HepG2 (cell line): ENCODE results near the gene PACS2. TPM values are rescaled to one million over a fixed set of nuclear protein-coding genes. Genes with fewer than 3 reads are reported as not detected.

Experiments used
- ATAC-seq: fragments of 200-7000 bp; cut with Tn5 transposase; 3 replicates; pipeline ENCODE4 v1.9.1; 2020; ENCODE audit warnings: mild to moderate bottlenecking, moderate library complexity
- BruUV-seq: library from RNA; stranded (reverse); fragments of 400-500 nt; replicated peaks from 2 replicates; lab custom pipeline; 2021; lab: Mats Ljungman, UMichigan
- CTCF ChIA-PET: fragments of 300-600 bp; formaldehyde crosslinking; extraction: SDS; loops from one replicate; lab custom pipeline; 2021; ENCODE audit warnings: low total read pairs, inconsistent platforms, low intra/inter-chr PET ratio; lab: Yijun Ruan, JAX
- POLR2A ChIA-PET: fragments of 350-600 bp; sonication (Branson Sonifier 250); formaldehyde crosslinking; loops from one replicate; lab custom pipeline; 2020; ENCODE audit warnings: antibody characterized with exemption, inconsistent platforms; lab: Yijun Ruan, JAX
- DNase-seq: peaks from one replicate; pipeline ENCODE4 v3.0.0-alpha.2; 2015; ENCODE audit warnings: low spot score
- FAIRE-seq: peaks from 3 replicates; lab custom pipeline; 2011; peaks lifted over from hg19 to GRCh38; lab: Jason Lieb, UNC
- H2AFZ ChIP-seq: one replicate; pipeline ENCODE4 v1.6.1; 2011; ENCODE audit warnings: low read length, inconsistent platforms
- H3K27ac ChIP-seq: fragments of 300-600 bp; 3 replicates; pipeline ENCODE4 v1.8.0; 2011; ENCODE audit warnings: mixed run types, mild to moderate bottlenecking, mixed read lengths, low read length, inconsistent platforms; ENCODE audit not compliant: insufficient read depth; ENCODE audit errors: extremely low read length
- H3K27me3 ChIP-seq, 2 experiments: fragments of 200-600 bp in 1 of 2; 2 replicates in 1 of 2; 3 replicates in 1 of 2; pipeline versions ENCODE4 v1.6.0 to v1.8.0; 2011; ENCODE audit warnings: low read length in 2 of 2, mild to moderate bottlenecking in 2 of 2, moderate library complexity in 2 of 2, inconsistent platforms in 1 of 2; ENCODE audit not compliant: insufficient read depth in 2 of 2, control insufficient read depth in 1 of 2
- H3K36me3 ChIP-seq, 2 experiments: fragments of 200-600 bp in 1 of 2; replicated peaks in 1 of 2; 2 replicates in 1 of 2; 3 replicates in 1 of 2; pipeline versions ENCODE4 v1.5.1 to v1.8.0; 2011; ENCODE audit warnings: low read length in 2 of 2, inconsistent platforms in 1 of 2; ENCODE audit not compliant: insufficient read depth in 2 of 2, control insufficient read depth in 1 of 2
- H3K4me1 ChIP-seq: 2 replicates; pipeline ENCODE4 v1.5.1; 2012; ENCODE audit warnings: low read length, inconsistent platforms; ENCODE audit not compliant: insufficient read depth
- H3K4me2 ChIP-seq: 2 replicates; pipeline ENCODE4 v1.6.0; 2011; ENCODE audit warnings: low read depth, low read length, inconsistent platforms
- H3K4me3 ChIP-seq, 3 experiments: fragments of 200-600 bp in 1 of 3; sonication (generic), shearing (Covaris generic) in 1 of 3; replicated peaks in 1 of 3; 2 replicates each; pipeline ENCODE4 v1.5.1; 2011 to 2016; ENCODE audit warnings: low read length in 3 of 3, inconsistent platforms in 2 of 3, low read depth in 2 of 3, mild to moderate bottlenecking in 2 of 3, control low read depth in 1 of 3, mixed read lengths in 1 of 3; ENCODE audit not compliant: insufficient read depth in 1 of 3
- H3K79me2 ChIP-seq: one replicate; pipeline ENCODE4 v1.6.1; 2011; ENCODE audit warnings: low read length, inconsistent platforms; ENCODE audit not compliant: insufficient read depth
- H3K9ac ChIP-seq: 2 replicates; pipeline ENCODE4 v1.6.0; 2011; ENCODE audit warnings: mild to moderate bottlenecking, low read depth, low read length, inconsistent platforms; ENCODE audit not compliant: insufficient read depth
- H3K9me3 ChIP-seq: 2 replicates; pipeline ENCODE4 v1.5.1; 2012; ENCODE audit warnings: mild to moderate bottlenecking, low read length
- H4K20me1 ChIP-seq: 2 replicates; pipeline ENCODE4 v1.6.0; 2011; ENCODE audit warnings: inconsistent platforms, mild to moderate bottlenecking, low read length, moderate library complexity; ENCODE audit not compliant: insufficient read depth
- RFX3 ChIP-seq: IDR thresholded peaks from 2 replicates; pipeline ENCODE4 v1.6.1; 2016; ENCODE audit warnings: missing biosample characterization, missing genetic modification reagents
- TARDBP ChIP-seq: sonication (generic); formaldehyde crosslinking; IDR thresholded peaks from 2 replicates; pipeline ENCODE4 v1.8.0; 2022; ENCODE audit warnings: mild to moderate bottlenecking, missing genetic modification reagents
- ZNF331 ChIP-seq: sonication (generic); formaldehyde crosslinking; IDR thresholded peaks from 2 replicates; pipeline ENCODE4 v1.4.0; 2020; ENCODE audit warnings: missing genetic modification reagents
- ZNF598 ChIP-seq: sonication (generic); formaldehyde crosslinking; IDR thresholded peaks from 2 replicates; pipeline ENCODE4 v1.5.1; 2020; ENCODE audit warnings: mild to moderate bottlenecking, missing genetic modification reagents, borderline replicate concordance
- WGBS: methylation state at CpG from one replicate; pipeline ENCODE4 v1.1.6; 2017; ENCODE audit warnings: low lambda C conversion rate; 5-methylcytosine and 5-hydroxymethylcytosine counted together
- in situ Hi-C: cut with HindIII; loops from 2 replicates; pipeline ENCODE4 v1.10.0; 2017; ENCODE audit warnings: low pct_unique_long_range_greater_than_20kb; ENCODE audit not compliant: extremely low pct_ligation_motif_present
- intact Hi-C: fragments of 100-400 bp; cut with micrococcal nuclease; formaldehyde crosslinking; loops from one replicate; pipeline ENCODE4 v1.10.0; 2022; ENCODE audit not compliant: unreplicated experiment
- polyA plus RNA-seq, 8 experiments: library from polyadenylated mRNA; depleted of rRNA in 3 of 8; stranded (reverse) in 7 of 8; unstranded in 1 of 8; fragments of >200 nt; fragmentation: Illumina TruSeq in 4 of 8; extraction: Trizol in 4 of 8; gene quantifications; 2 replicates each; pipeline versions ENCODE4 v1.2.1 to v1.2.3, GENCODE V29; 2011 to 2016; ENCODE audit warnings: low read depth in 4 of 8, missing spikeins in 1 of 8, mixed read lengths in 1 of 8; ENCODE audit not compliant: insufficient read depth in 1 of 8
- total RNA-seq, 5 experiments: library from RNA; depleted of rRNA; stranded (reverse); fragments of >200 nt; fragmentation: Illumina TruSeq; extraction: Trizol; gene quantifications; 2 replicates each; pipeline ENCODE4 v1.2.3, GENCODE V29; 2016; ENCODE audit warnings: low read depth in 1 of 5
- TF ChIP-seq, protein P1 (sequence below): sonication (generic); formaldehyde crosslinking; IDR thresholded peaks from 2 replicates; pipeline ENCODE4 v1.5.0; 2020; ENCODE audit warnings: mild to moderate bottlenecking, missing genetic modification reagents, borderline replicate concordance

The PACS2 gene
- total and polyA plus RNA-seq, 2 of the 13 experiments (the other 11 are each of a cell fraction or from before 2014, with no cell fraction given) = 23.6 to 27.6 TPM

DNA sequence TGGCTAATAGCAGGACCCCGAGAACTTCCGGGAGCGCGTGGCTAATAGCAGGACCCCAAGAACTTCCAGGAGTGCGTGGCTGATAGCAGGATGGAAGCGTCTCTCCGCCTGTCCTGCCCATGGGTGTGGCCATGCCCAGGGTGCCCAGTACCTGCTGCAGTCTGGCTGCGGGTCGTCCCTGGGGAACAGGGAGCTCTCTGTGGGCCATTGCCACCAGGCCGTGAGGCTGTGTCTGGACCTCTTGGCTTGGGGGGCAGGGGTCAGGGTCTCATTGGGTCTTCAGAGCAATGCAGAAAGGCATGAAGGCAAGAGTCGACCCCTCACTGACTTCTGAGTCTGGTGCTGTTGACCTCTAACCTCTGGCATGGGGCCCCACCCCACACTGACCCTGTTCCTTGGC, 35.4 kb downstream of the PACS2 start:
- Histone ChIP-seq H3K79me2 (no peaks in the 10 kb centered on the region), H3K4me3 (no peak overlapping the region), H3K9ac (no peak overlapping the region), H3K27me3 (no peaks in the 10 kb centered on the region), H3K9me3 (no peaks in the 10 kb centered on the region), H3K4me1 (peaks cover 15% of the 10 kb centered on the region), H2AFZ (no peak overlapping the region), H3K36me3 (no peaks in the 10 kb centered on the region), H3K4me2 (no peak overlapping the region), H3K27ac (no peak overlapping the region), H4K20me1 (0 out of 2 replicates have a peak, but pooled peaks cover 3% of the 10 kb centered on the region)
- DNase-seq (no peak), FAIRE-seq (no peak), ATAC-seq (no peak)
- POLR2A ChIA-PET = no interaction called here
- CTCF ChIA-PET = no interaction called here
- 92% methylated on average over 5 of the region's 11 CpGs for WGBS
- BruUV-seq = no TSS peak
- TF ChIP-seq, protein P1, sequence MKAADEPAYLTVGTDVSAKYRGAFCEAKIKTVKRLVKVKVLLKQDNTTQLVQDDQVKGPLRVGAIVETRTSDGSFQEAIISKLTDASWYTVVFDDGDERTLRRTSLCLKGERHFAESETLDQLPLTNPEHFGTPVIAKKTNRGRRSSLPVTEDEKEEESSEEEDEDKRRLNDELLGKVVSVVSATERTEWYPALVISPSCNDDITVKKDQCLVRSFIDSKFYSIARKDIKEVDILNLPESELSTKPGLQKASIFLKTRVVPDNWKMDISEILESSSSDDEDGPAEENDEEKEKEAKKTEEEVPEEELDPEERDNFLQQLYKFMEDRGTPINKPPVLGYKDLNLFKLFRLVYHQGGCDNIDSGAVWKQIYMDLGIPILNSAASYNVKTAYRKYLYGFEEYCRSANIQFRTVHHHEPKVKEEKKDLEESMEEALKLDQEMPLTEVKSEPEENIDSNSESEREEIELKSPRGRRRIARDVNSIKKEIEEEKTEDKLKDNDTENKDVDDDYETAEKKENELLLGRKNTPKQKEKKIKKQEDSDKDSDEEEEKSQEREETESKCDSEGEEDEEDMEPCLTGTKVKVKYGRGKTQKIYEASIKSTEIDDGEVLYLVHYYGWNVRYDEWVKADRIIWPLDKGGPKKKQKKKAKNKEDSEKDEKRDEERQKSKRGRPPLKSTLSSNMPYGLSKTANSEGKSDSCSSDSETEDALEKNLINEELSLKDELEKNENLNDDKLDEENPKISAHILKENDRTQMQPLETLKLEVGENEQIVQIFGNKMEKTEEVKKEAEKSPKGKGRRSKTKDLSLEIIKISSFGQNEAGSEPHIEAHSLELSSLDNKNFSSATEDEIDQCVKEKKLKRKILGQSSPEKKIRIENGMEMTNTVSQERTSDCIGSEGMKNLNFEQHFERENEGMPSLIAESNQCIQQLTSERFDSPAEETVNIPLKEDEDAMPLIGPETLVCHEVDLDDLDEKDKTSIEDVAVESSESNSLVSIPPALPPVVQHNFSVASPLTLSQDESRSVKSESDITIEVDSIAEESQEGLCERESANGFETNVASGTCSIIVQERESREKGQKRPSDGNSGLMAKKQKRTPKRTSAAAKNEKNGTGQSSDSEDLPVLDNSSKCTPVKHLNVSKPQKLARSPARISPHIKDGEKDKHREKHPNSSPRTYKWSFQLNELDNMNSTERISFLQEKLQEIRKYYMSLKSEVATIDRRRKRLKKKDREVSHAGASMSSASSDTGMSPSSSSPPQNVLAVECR = no peak
- TF ChIP-seq RFX3 (CRISPR knock-in tag) (no peak), TARDBP (no peak), ZNF331 (CRISPR knock-in tag) (no peak), ZNF598 (CRISPR knock-in tag) (no peak)
- intact Hi-C loops = no loop called here
- in situ Hi-C loops = no loop called here
